Left ventricle myocardium inferior (tissue), 1 donor: ENCODE measurements around the gene FOXB2. TPM values are rescaled to one million over a fixed set of nuclear protein-coding genes. Genes with fewer than 3 reads are reported as not detected.

Source experiments
- DNase-seq: peaks from one replicate; pipeline ENCODE4 v3.0.0-alpha.2; 2020
- H3K27ac ChIP-seq: fragments of 200-600 bp; replicated peaks from 2 replicates; pipeline ENCODE4 v1.8.0; 2021
- H3K27me3 ChIP-seq: fragments of 200-600 bp; 2 replicates; pipeline ENCODE4 v1.8.0; 2021; ENCODE audit warnings: low read depth
- H3K36me3 ChIP-seq: fragments of 200-600 bp; 2 replicates; pipeline ENCODE4 v1.8.0; 2021
- H3K4me1 ChIP-seq: fragments of 200-600 bp; 2 replicates; pipeline ENCODE4 v1.8.0; 2021
- H3K4me3 ChIP-seq: fragments of 200-600 bp; 2 replicates; pipeline ENCODE4 v1.8.0; 2021; ENCODE audit warnings: mild to moderate bottlenecking, moderate library complexity
- H3K9me3 ChIP-seq: fragments of 200-600 bp; replicated peaks from 2 replicates; pipeline ENCODE4 v1.8.0; 2021
- CTCF ChIP-seq: fragments of 200-600 bp; IDR thresholded peaks from 2 replicates; pipeline ENCODE4 v1.8.0; 2021; ENCODE audit warnings: antibody characterized with exemption, mild to moderate bottlenecking, borderline replicate concordance
- intact Hi-C: fragments of 100-400 bp; cut with micrococcal nuclease; formaldehyde crosslinking; loops from one replicate; pipeline ENCODE4 v1.11.0; 2022
- total RNA-seq: library from RNA; stranded (reverse); fragmentation: NEBNext Ultra II Directional; extraction: Animal tissue kit (Norgen Biotek cat#: 25700); gene quantifications from one replicate; pipeline ENCODE4 v1.2.1, GENCODE V29; 2021
- donor health status: DM: no; HTN: yes; CAD: no; lungs with severe emphysema.

FOXB2 gene
- total RNA-seq, 1 donor from 2014 or later = not detected

GRCh38 chr9:77020413-77021290 is 1.2 kb downstream of the FOXB2 start:
- TF ChIP-seq CTCF = no peak
- no peaks in the 10 kb centered on the region for H3K36me3 ChIP-seq
- intact Hi-C loops = no loop called here
- peaks cover 57% of the 10 kb centered on the region for H3K4me1 ChIP-seq
- H3K9me3 ChIP-seq = no peaks in the 10 kb centered on the region
- peak overlapping the region; percentile 50 for H3K4me3 ChIP-seq
- no peak overlapping the region for H3K27ac ChIP-seq
- peaks cover 100% of the 10 kb centered on the region for H3K27me3 ChIP-seq
- DNase-seq = no peak

- Histone ChIP-seq H3K27ac (no peak overlapping the region), H3K36me3 (no peaks in the 10 kb centered on the region), H3K4me1 (peaks cover 50% of the 10 kb centered on the region), H3K27me3 (peaks cover 100% of the 10 kb centered on the region), H3K4me3 (peak overlapping the region; percentile 27), H3K9me3 (no peaks in the 10 kb centered on the region)
- intact Hi-C loops = no loop called here
- no peak for DNase-seq
- TF ChIP-seq CTCF = no peak
These were observed 1.9 kb downstream of the FOXB2 start for GRCh38 chr9:77021291-77021894.

- no peak for TF ChIP-seq CTCF
- Histone ChIP-seq H3K27ac (no peak overlapping the region), H3K27me3 (peaks cover 100% of the 10 kb centered on the region), H3K4me3 (peak overlapping the region; percentile 27), H3K9me3 (no peaks in the 10 kb centered on the region), H3K36me3 (no peaks in the 10 kb centered on the region), H3K4me1 (peaks cover 49% of the 10 kb centered on the region)
- intact Hi-C loops = no loop called here
- DNase-seq = no peak
These were observed 2.7 kb downstream of the FOXB2 start for GRCh38 chr9:77021922-77022782.

- Histone ChIP-seq H3K4me3 (no peak overlapping the region), H3K36me3 (no peaks in the 10 kb centered on the region), H3K27me3 (peaks cover 100% of the 10 kb centered on the region), H3K9me3 (no peaks in the 10 kb centered on the region), H3K27ac (no peak overlapping the region), H3K4me1 (peaks cover 48% of the 10 kb centered on the region)
- no peak for DNase-seq
- no peak for TF ChIP-seq CTCF
- intact Hi-C loops = no loop called here
These were observed 3.5 kb downstream of the FOXB2 start for GRCh38 chr9:77022783-77023440.

- intact Hi-C loops = no loop called here
- no peak overlapping the region for H3K4me3 ChIP-seq
- no peaks in the 10 kb centered on the region for H3K9me3 ChIP-seq
- DNase-seq = no peak
- H3K27ac ChIP-seq = no peak overlapping the region
- peaks cover 40% of the 10 kb centered on the region for H3K4me1 ChIP-seq
- TF ChIP-seq CTCF = no peak
- no peaks in the 10 kb centered on the region for H3K36me3 ChIP-seq
- peaks cover 100% of the 10 kb centered on the region for H3K27me3 ChIP-seq
These were observed 4.3 kb downstream of the FOXB2 start for GRCh38 chr9:77023726-77024125.
